ENCODE measurements around the gene MAD1L1. TPM values are rescaled to one million over a fixed set of nuclear protein-coding genes. Genes with fewer than 3 reads are reported as not detected.

The MAD1L1 gene
- total RNA-seq, 4 donors from 2014 or later: 60.3 to 149 (median 73.7) TPM

DNA sequence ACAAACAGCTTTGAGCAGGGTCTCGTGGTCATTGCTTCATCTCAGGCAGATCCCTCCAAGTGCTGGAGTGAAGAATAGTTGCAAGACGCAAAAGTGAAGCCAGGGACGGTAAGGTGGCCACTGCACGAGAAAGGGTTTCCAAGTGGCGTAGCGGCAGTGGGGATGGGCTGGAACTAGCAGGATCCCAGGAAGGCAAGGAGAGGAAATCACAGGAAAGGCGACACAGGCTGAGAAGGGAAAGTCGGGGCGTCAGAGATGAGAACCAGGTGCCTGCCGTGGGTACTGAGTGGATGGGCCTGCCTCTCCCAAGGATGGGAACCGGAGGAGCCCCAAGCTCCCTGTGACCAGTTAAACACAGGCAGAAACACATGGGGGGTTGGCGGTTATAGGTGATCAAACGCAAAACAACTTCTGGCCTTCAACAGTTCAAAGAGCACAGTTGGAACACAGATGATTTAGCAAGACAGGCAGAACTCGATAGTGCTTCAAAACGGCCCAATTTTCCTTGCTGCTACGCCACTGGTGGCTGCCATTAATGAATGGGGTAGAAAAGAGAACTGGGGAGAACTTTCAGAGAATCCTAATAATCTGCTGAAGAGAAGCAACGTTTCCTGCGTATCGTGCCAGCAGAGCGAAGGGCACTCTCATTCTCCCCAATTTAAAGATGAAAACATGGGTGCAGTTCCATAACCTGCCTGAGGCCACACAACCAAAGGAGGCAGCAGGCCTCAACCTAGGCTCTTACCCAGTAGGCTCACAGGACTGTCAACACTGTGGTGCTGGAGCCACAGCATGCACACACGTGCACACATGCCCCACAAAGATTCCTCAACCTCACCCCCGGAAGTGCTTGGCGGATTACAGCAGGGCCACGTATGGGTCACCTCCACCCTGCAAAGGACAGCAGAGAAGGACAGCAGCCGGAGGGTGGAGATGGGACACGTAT, 61.9 kb downstream of the MAD1L1 start:
- no peaks in the 10 kb centered on the region for H3K9me3 ChIP-seq
- peaks cover 0 to 29% (median 0%) of the 10 kb centered on the region in 3 donors for H3K36me3 ChIP-seq
- no peak overlapping the region for H3K4me3 ChIP-seq
- WGBS, 2 donors: 90 to 93% methylated on average over 26 of the region's 26 CpGs
- peaks cover 0 to 47% (median 15%) of the 10 kb centered on the region in 4 donors for H3K4me1 ChIP-seq
- no peaks in the 10 kb centered on the region for H3K27me3 ChIP-seq
- no peak overlapping the region for H3K27ac ChIP-seq
- TF ChIP-seq, protein P1, sequence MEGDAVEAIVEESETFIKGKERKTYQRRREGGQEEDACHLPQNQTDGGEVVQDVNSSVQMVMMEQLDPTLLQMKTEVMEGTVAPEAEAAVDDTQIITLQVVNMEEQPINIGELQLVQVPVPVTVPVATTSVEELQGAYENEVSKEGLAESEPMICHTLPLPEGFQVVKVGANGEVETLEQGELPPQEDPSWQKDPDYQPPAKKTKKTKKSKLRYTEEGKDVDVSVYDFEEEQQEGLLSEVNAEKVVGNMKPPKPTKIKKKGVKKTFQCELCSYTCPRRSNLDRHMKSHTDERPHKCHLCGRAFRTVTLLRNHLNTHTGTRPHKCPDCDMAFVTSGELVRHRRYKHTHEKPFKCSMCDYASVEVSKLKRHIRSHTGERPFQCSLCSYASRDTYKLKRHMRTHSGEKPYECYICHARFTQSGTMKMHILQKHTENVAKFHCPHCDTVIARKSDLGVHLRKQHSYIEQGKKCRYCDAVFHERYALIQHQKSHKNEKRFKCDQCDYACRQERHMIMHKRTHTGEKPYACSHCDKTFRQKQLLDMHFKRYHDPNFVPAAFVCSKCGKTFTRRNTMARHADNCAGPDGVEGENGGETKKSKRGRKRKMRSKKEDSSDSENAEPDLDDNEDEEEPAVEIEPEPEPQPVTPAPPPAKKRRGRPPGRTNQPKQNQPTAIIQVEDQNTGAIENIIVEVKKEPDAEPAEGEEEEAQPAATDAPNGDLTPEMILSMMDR (IDR thresholded peaks at IDR 0.05): no peak
- TF ChIP-seq EP300 (IDR thresholded peaks at IDR 0.05) (no peak), POLR2A (IDR thresholded peaks at IDR 0.05) (no peak)
- DNase-seq (ENCODE audit: low spot score in 2 of 2): no peak

DNA sequence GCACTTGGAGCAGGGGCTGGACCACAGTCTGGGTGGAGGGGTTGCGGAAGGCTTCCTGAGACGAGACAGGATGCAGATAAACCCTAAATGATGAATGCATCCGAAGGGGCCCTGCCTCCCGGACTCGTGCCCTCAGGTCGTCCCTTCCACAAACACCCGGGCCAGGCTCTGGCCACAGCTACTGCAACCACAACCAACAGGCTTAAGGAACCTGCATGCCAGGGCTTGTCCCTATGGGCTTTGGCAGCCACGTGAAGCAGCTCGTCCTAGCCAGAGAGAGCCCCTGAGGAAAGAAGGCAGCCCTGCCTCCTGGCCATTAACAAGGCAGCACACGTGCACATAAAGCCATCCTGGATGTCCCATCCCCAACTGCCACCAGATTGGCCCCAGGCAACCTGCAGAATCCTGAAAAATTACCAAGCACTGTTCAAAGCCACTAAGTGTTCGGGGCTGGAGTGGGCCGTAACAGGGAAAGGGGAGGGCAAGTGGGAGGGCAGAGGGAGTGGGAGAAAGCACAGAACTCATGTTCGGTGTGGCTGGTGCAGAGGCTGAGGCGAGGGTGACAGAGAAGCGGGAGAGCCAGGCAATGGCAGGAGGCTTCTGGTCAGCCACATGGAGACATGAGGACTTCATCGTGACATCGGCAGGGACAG, 62.7 kb downstream of the MAD1L1 start:
- Histone ChIP-seq H3K36me3 (peaks cover 0 to 29% (median 0%) of the 10 kb centered on the region in 3 donors), H3K27ac (no peak overlapping the region), H3K4me1 (peaks cover 0 to 42% (median 12%) of the 10 kb centered on the region in 4 donors), H3K4me3 (no peak overlapping the region), H3K9me3 (no peaks in the 10 kb centered on the region), H3K27me3 (no peaks in the 10 kb centered on the region)
- WGBS, 2 donors: 78 to 80% methylated on average over 15 to 17 of the region's 17 CpGs
- TF ChIP-seq POLR2A (IDR thresholded peaks at IDR 0.05) (no peak), EP300 (IDR thresholded peaks at IDR 0.05) (no peak)
- TF ChIP-seq, protein P1 (IDR thresholded peaks at IDR 0.05): no peak
- DNase-seq (ENCODE audit: low spot score in 2 of 2): no peak

DNA sequence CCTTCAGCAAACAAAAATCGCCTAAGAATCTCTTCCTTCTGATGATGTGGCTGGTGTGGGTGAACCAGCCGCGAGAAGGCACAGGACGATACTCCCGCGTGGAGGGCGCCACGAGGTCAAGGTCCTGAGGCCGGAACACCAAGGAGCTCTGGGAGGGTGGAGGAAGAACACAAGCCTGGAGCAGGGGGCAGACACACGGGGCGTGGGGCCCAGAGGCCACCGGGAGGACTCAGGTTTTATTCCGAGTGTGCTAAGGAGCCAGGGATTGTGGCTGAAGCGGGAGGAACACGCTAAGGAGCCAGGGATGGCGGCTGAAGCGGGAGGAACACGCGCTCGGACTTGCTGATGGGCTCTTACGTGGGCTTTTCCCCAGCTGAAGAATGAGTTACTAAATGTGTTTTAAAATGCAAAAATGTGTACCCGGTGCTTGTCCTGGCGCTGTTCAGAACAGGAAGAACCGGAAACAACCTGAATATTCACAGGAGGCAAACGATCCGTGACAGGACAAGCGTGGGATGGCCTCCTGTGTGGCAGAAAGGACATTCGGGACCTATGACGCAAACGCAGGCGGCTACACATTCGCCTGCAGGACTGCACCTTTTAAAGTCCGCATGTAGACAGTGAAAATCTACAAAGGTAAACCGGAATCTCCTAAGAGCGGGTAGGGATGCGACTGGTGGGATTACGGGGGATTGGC, 64.0 kb downstream of the MAD1L1 start:
- H3K27ac ChIP-seq: no peak overlapping the region
- no peaks in the 10 kb centered on the region for H3K9me3 ChIP-seq
- no peak overlapping the region for H3K4me3 ChIP-seq
- peaks cover 0 to 29% (median 0%) of the 10 kb centered on the region in 3 donors for H3K36me3 ChIP-seq
- TF ChIP-seq POLR2A (IDR thresholded peaks at IDR 0.05) (no peak), EP300 (IDR thresholded peaks at IDR 0.05) (no peak)
- TF ChIP-seq, protein P1 (IDR thresholded peaks at IDR 0.05): no peak
- H3K27me3 ChIP-seq: no peaks in the 10 kb centered on the region
- no peak for DNase-seq (ENCODE audit: low spot score in 2 of 2)
- WGBS, 2 donors: 91 to 95% methylated on average over 37 of the region's 37 CpGs
- H3K4me1 ChIP-seq: peaks cover 0 to 34% (median 9%) of the 10 kb centered on the region in 4 donors

DNA sequence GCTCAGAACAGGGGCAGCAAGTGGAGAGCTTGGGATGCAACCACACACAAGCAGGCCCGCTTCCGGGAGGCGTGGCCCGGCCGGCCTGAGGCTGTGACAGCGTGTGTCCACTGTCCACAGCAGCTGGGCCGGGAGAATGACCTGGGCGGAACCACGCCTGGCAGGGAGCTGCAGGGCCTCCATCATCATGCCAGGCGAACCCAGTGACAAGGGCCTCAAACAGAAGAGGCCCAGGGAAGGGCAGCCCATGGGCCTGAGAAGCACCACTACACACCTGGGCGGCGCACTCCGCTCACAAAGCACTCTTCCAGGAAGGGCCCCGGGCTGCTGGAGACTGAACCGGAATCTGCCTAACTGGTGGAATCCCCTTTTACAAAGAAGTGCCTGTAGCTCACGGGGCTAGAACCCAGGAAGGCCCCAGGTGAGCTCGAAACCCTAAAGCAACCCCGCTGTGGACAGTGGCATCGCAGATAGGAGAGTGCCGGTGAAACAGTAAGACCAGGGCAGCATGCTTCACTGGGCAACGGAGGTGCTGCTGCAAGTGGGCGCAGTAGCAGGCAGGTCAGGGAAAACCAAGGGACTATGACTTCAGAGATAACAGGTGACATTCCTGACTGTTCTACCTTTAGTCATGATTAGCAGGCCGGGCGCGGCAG, 66.0 kb downstream of the MAD1L1 start:
- Histone ChIP-seq H3K36me3 (peaks cover 0 to 25% (median 0%) of the 10 kb centered on the region in 3 donors), H3K9me3 (no peaks in the 10 kb centered on the region), H3K4me1 (peaks cover 0 to 30% (median 5%) of the 10 kb centered on the region in 4 donors), H3K4me3 (no peak overlapping the region), H3K27me3 (no peaks in the 10 kb centered on the region), H3K27ac (peak overlapping the region in 2 of 4 donors; percentile 34 to 54)
- DNase-seq (ENCODE audit: low spot score in 2 of 2): no peak
- no peak for TF ChIP-seq EP300 (IDR thresholded peaks at IDR 0.05)
- TF ChIP-seq POLR2A (IDR thresholded peaks at IDR 0.05): no peak
- TF ChIP-seq, protein P1 (IDR thresholded peaks at IDR 0.05): no peak
- WGBS, 2 donors: 81 to 92% methylated on average over 20 to 23 of the region's 25 CpGs
